ENCODE measurements around the gene ROBO2.

ROBO2 gene

GRCh38 chr3:77372018-77372417 is 332.1 kb downstream of the ROBO2 start:
- no peak overlapping the region for H3K4me3 ChIP-seq (ENCODE audit: low read depth, low read length)
- no peaks in the 10 kb centered on the region for H3K9me3 ChIP-seq (ENCODE audit: control insufficient read depth, low read length)
- H3K27me3 ChIP-seq (ENCODE audit: control insufficient read depth, insufficient read depth, low read length): no peaks in the 10 kb centered on the region
- H3K36me3 ChIP-seq (ENCODE audit: control insufficient read depth, insufficient read depth, low read length): no peaks in the 10 kb centered on the region
- no peak overlapping the region for H3K27ac ChIP-seq
- H3K4me2 ChIP-seq (ENCODE audit: low read length): no peak overlapping the region
- no peak overlapping the region for H2AFZ ChIP-seq
- TF ChIP-seq, protein P1, sequence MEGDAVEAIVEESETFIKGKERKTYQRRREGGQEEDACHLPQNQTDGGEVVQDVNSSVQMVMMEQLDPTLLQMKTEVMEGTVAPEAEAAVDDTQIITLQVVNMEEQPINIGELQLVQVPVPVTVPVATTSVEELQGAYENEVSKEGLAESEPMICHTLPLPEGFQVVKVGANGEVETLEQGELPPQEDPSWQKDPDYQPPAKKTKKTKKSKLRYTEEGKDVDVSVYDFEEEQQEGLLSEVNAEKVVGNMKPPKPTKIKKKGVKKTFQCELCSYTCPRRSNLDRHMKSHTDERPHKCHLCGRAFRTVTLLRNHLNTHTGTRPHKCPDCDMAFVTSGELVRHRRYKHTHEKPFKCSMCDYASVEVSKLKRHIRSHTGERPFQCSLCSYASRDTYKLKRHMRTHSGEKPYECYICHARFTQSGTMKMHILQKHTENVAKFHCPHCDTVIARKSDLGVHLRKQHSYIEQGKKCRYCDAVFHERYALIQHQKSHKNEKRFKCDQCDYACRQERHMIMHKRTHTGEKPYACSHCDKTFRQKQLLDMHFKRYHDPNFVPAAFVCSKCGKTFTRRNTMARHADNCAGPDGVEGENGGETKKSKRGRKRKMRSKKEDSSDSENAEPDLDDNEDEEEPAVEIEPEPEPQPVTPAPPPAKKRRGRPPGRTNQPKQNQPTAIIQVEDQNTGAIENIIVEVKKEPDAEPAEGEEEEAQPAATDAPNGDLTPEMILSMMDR (IDR thresholded peaks at IDR 0.05): no peak
- H3K79me2 ChIP-seq: no peaks in the 10 kb centered on the region
- H3K9ac ChIP-seq: no peak overlapping the region
- H3K4me1 ChIP-seq: no peaks in the 10 kb centered on the region

DNA sequence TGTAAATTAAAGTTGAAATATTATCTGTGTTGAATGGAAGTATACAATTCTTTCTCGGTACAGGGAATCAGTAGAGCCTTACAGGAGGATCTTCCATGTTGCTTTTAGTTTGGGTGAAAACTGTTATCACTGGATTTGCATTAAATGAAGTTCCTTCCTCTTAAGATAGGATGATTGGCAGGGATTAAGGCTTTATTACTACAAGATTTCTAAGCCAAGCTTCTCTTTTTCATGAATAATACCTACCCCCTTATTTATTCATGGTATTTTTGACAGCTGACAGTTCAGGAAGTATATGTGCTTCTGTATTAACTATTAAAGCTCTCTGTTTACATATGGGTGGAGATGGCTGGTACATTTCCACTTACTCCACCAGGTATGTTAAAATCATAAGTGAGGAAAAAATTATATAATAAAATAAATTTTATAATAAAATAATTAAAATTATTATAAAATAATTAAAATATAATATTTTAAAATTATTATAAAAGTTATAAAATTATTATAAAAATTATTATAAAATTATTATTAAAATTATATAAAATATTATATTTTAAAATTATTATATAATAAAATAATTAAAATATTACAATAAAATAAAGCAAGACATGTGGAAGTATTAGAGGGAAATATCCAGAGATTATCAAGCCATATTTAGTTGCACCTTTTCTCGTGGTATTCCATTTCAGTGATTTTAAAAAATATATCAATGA is 332.9 kb downstream of the ROBO2 start:
- Histone ChIP-seq H3K36me3 (ENCODE audit: control insufficient read depth, insufficient read depth, low read length) (no peaks in the 10 kb centered on the region), H3K27ac (no peak overlapping the region), H3K9ac (no peak overlapping the region), H3K4me2 (ENCODE audit: low read length) (no peak overlapping the region), H3K9me3 (ENCODE audit: control insufficient read depth, low read length) (no peaks in the 10 kb centered on the region), H3K27me3 (ENCODE audit: control insufficient read depth, insufficient read depth, low read length) (no peaks in the 10 kb centered on the region), H2AFZ (no peak overlapping the region), H3K79me2 (no peaks in the 10 kb centered on the region), H3K4me1 (no peaks in the 10 kb centered on the region), H3K4me3 (ENCODE audit: low read depth, low read length) (no peak overlapping the region)
- TF ChIP-seq, protein P1 (IDR thresholded peaks at IDR 0.05): no peak

- Histone ChIP-seq H3K27ac (no peak overlapping the region), H3K9me3 (ENCODE audit: control insufficient read depth, low read length) (no peaks in the 10 kb centered on the region), H3K9ac (no peak overlapping the region), H3K4me2 (ENCODE audit: low read length) (no peak overlapping the region), H3K27me3 (ENCODE audit: control insufficient read depth, insufficient read depth, low read length) (no peaks in the 10 kb centered on the region), H3K4me3 (ENCODE audit: low read depth, low read length) (no peak overlapping the region), H3K79me2 (no peaks in the 10 kb centered on the region), H2AFZ (no peak overlapping the region), H3K4me1 (no peaks in the 10 kb centered on the region), H3K36me3 (ENCODE audit: control insufficient read depth, insufficient read depth, low read length) (no peaks in the 10 kb centered on the region)
- TF ChIP-seq, protein P1 (IDR thresholded peaks at IDR 0.05): no peak
Observed at GRCh38 chr3:77373619-77374018, 333.7 kb downstream of the ROBO2 start.

DNA sequence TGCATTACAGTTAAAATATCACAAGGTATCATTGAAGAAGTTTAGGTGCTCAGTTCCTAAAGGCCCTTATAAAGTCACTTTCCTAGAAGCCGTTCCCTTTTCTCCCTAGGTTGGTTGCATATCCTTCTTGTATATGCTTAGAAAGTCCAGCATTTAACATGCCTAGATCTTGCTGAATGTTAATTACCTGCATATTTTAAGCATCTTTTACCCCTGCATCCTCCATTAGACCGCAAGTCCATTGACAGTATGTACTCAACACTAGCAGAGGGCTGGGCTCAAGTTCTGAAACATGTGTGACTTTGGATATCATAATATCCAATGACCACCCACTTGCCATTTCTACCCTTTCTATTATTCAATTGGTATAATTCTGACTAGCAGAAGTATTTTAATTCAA is 336.6 kb downstream of the ROBO2 start:
- Histone ChIP-seq H3K27ac (no peak overlapping the region), H2AFZ (no peak overlapping the region), H3K27me3 (ENCODE audit: control insufficient read depth, insufficient read depth, low read length) (no peaks in the 10 kb centered on the region), H3K79me2 (no peaks in the 10 kb centered on the region), H3K4me3 (ENCODE audit: low read depth, low read length) (no peak overlapping the region), H3K36me3 (ENCODE audit: control insufficient read depth, insufficient read depth, low read length) (no peaks in the 10 kb centered on the region), H3K9ac (no peak overlapping the region), H3K9me3 (ENCODE audit: control insufficient read depth, low read length) (no peaks in the 10 kb centered on the region), H3K4me2 (ENCODE audit: low read length) (no peak overlapping the region), H3K4me1 (no peaks in the 10 kb centered on the region)
- TF ChIP-seq, protein P1 (IDR thresholded peaks at IDR 0.05): no peak

DNA sequence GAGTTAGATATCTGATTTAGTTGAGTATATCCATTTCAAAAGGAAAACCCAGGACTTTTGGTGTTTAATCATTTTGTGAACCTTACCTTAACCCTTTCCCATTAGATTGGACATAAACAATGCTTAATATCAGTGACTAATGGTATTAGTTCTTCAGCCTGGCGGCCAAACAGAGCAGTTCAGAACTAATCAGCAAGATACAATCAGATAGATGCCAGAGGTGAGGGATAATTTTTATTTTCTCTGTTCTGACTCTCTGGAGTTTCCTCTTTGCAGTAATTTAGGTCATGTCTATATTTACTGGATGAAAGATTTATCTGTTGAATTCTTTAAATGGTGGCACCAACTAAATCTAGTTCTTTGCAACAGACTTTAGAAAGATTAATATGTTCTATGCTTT is 337.8 kb downstream of the ROBO2 start:
- TF ChIP-seq, protein P1 (IDR thresholded peaks at IDR 0.05): no peak
- H2AFZ ChIP-seq: no peak overlapping the region
- no peaks in the 10 kb centered on the region for H3K36me3 ChIP-seq (ENCODE audit: control insufficient read depth, insufficient read depth, low read length)
- H3K4me2 ChIP-seq (ENCODE audit: low read length): no peak overlapping the region
- H3K9me3 ChIP-seq (ENCODE audit: control insufficient read depth, low read length): no peaks in the 10 kb centered on the region
- H3K9ac ChIP-seq: no peak overlapping the region
- H3K79me2 ChIP-seq: no peaks in the 10 kb centered on the region
- no peaks in the 10 kb centered on the region for H3K4me1 ChIP-seq
- H3K27ac ChIP-seq: no peak overlapping the region
- H3K27me3 ChIP-seq (ENCODE audit: control insufficient read depth, insufficient read depth, low read length): no peaks in the 10 kb centered on the region
- no peak overlapping the region for H3K4me3 ChIP-seq (ENCODE audit: low read depth, low read length)
